Breast epithelium (tissue), 3 donors: Measurements from ENCODE around the gene BAIAP2L2.

Experiments used
- POLR2A ChIP-seq: fragments of 450-650 bp; IDR thresholded peaks from one replicate; pipeline ENCODE4 v1.6.1; 2016; ENCODE audit warnings: antibody characterized with exemption, mild to moderate bottlenecking, moderate library complexity
- POLR2AphosphoS5 ChIP-seq, 3 donors: sonication (generic); formaldehyde crosslinking; IDR thresholded peaks; one replicate each; pipeline ENCODE4 v1.6.1; 2017; ENCODE audit warnings: antibody characterized with exemption in 3 of 3
- TF ChIP-seq, protein P1 (sequence below), 3 donors: fragments of 450-650 bp; IDR thresholded peaks; one replicate each; pipeline ENCODE4 v1.5.1; 2016 to 2017; ENCODE audit warnings: antibody characterized with exemption in 3 of 3, mild to moderate bottlenecking in 3 of 3, moderate library complexity in 3 of 3

GRCh38 chr22:38051900-38052862, 58.3 kb downstream of the BAIAP2L2 start:
- TF ChIP-seq, protein P1, sequence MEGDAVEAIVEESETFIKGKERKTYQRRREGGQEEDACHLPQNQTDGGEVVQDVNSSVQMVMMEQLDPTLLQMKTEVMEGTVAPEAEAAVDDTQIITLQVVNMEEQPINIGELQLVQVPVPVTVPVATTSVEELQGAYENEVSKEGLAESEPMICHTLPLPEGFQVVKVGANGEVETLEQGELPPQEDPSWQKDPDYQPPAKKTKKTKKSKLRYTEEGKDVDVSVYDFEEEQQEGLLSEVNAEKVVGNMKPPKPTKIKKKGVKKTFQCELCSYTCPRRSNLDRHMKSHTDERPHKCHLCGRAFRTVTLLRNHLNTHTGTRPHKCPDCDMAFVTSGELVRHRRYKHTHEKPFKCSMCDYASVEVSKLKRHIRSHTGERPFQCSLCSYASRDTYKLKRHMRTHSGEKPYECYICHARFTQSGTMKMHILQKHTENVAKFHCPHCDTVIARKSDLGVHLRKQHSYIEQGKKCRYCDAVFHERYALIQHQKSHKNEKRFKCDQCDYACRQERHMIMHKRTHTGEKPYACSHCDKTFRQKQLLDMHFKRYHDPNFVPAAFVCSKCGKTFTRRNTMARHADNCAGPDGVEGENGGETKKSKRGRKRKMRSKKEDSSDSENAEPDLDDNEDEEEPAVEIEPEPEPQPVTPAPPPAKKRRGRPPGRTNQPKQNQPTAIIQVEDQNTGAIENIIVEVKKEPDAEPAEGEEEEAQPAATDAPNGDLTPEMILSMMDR (IDR thresholded peaks at IDR 0.05) = peak; percentile 74 to 94 (median 93)
- TF ChIP-seq POLR2AphosphoS5 (IDR thresholded peaks at IDR 0.05) = no peak
- no peak for TF ChIP-seq POLR2A
